WTC11 (cell line): ENCODE results near the gene GALNT9. TPM values are rescaled to one million over a fixed set of nuclear protein-coding genes. Genes with fewer than 3 reads are reported as not detected.

Experiments
- ATAC-seq: fragments of 200-7000 bp; cut with Tn5 transposase; 2 replicates; pipeline ENCODE4 v1.10.0; 2021; ENCODE audit warnings: mild to moderate bottlenecking, moderate library complexity
- CTCF ChIA-PET: fragments of 300-600 bp; sonication (Branson Sonifier 250); formaldehyde crosslinking; loops from one replicate; lab custom pipeline; 2021; ENCODE audit warnings: antibody characterized with exemption; lab: Charles Lee
- POLR2A ChIA-PET: fragments of 350-600 bp; sonication (Branson Sonifier 250); formaldehyde crosslinking; loops from one replicate; lab custom pipeline; 2021; ENCODE audit warnings: antibody characterized with exemption; lab: Charles Lee
- DNase-seq: peaks from one replicate; pipeline ENCODE4 v3.0.0; 2021; ENCODE audit warnings: low spot score
- H3K27ac Mint-ChIP-seq: 2 replicates; pipeline ENCODE4 v1.8.0; 2021; ENCODE audit warnings: mixed read lengths
- H3K27me3 Mint-ChIP-seq: 2 replicates; pipeline ENCODE4 v1.8.0; 2021; ENCODE audit warnings: low read depth, mild to moderate bottlenecking, moderate library complexity, mixed read lengths
- H3K36me3 Mint-ChIP-seq: 2 replicates; pipeline ENCODE4 v1.8.0; 2021; ENCODE audit warnings: mixed read lengths
- H3K4me1 Mint-ChIP-seq: 2 replicates; pipeline ENCODE4 v1.8.0; 2022; ENCODE audit warnings: mixed read lengths
- H3K4me3 Mint-ChIP-seq: 2 replicates; pipeline ENCODE4 v1.8.0; 2021; ENCODE audit warnings: mild to moderate bottlenecking, moderate library complexity, mixed read lengths
- H3K9me3 Mint-ChIP-seq: 2 replicates; pipeline ENCODE4 v1.8.0; 2021; ENCODE audit warnings: mixed read lengths
- CBFB ChIP-seq: sonication (generic); formaldehyde crosslinking; IDR thresholded peaks from 2 replicates; pipeline ENCODE4 v1.8.1; 2022; ENCODE audit warnings: mild to moderate bottlenecking, low read depth, missing genetic modification reagents
- CREM ChIP-seq: sonication (generic); formaldehyde crosslinking; IDR thresholded peaks from 2 replicates; pipeline ENCODE4 v1.8.1; 2022; ENCODE audit warnings: mild to moderate bottlenecking, missing genetic modification reagents, moderate library complexity
- ELF4 ChIP-seq: sonication (generic); formaldehyde crosslinking; IDR thresholded peaks from 2 replicates; pipeline ENCODE4 v1.8.1; 2022; ENCODE audit warnings: low read depth, mild to moderate bottlenecking, moderate library complexity, missing genetic modification reagents
- EMX1 ChIP-seq: fragments of 250-450 bp; sonication (Bioruptor Pico); IDR thresholded peaks from 2 replicates; pipeline ENCODE4 v1.8.0; 2021; ENCODE audit warnings: mild to moderate bottlenecking
- HMGA2 ChIP-seq: fragments of 250-450 bp; sonication (Bioruptor Pico); IDR thresholded peaks from 2 replicates; pipeline ENCODE4 v1.4.0; 2021; ENCODE audit warnings: mild to moderate bottlenecking, moderate library complexity
- NR1H2 ChIP-seq: sonication (generic); formaldehyde crosslinking; IDR thresholded peaks from 2 replicates; pipeline ENCODE4 v1.9.0; 2021; ENCODE audit warnings: mild to moderate bottlenecking, moderate library complexity, missing genetic modification reagents
- RELA ChIP-seq: sonication (generic); formaldehyde crosslinking; IDR thresholded peaks from 2 replicates; pipeline ENCODE4 v1.8.1; 2022; ENCODE audit warnings: missing genetic modification reagents, mild to moderate bottlenecking, borderline replicate concordance
- TEAD1 ChIP-seq: sonication (generic); formaldehyde crosslinking; IDR thresholded peaks from 2 replicates; pipeline ENCODE4 v1.8.0; 2022; ENCODE audit warnings: mild to moderate bottlenecking, missing genetic modification reagents
- ZBTB21 ChIP-seq: sonication (generic); formaldehyde crosslinking; IDR thresholded peaks from 2 replicates; pipeline ENCODE4 v1.8.1; 2023; ENCODE audit warnings: mild to moderate bottlenecking, missing genetic modification reagents, borderline replicate concordance
- ZMAT4 ChIP-seq: fragments of 250-450 bp; sonication (Bioruptor Pico); IDR thresholded peaks from 2 replicates; pipeline ENCODE4 v1.9.0; 2021; ENCODE audit warnings: mild to moderate bottlenecking
- ZNF219 ChIP-seq: sonication (generic); formaldehyde crosslinking; IDR thresholded peaks from 2 replicates; pipeline ENCODE4 v1.8.0; 2023; ENCODE audit warnings: missing genetic modification reagents, mild to moderate bottlenecking, borderline replicate concordance
- ZNF232 ChIP-seq: sonication (generic); formaldehyde crosslinking; IDR thresholded peaks from 2 replicates; pipeline ENCODE4 v1.8.0; 2022; ENCODE audit warnings: mild to moderate bottlenecking, missing genetic modification reagents
- ZNF263 ChIP-seq: sonication (generic); formaldehyde crosslinking; IDR thresholded peaks from 2 replicates; pipeline ENCODE4 v1.8.1; 2022; ENCODE audit warnings: low read depth, mild to moderate bottlenecking, moderate library complexity, missing genetic modification reagents
- ZNF423 ChIP-seq: fragments of 250-450 bp; sonication (Bioruptor Pico); IDR thresholded peaks from 2 replicates; pipeline ENCODE4 v2.1.2; 2022; ENCODE audit warnings: mild to moderate bottlenecking, moderate library complexity
- total RNA-seq: library from RNA; stranded (reverse); gene quantifications from 3 replicates; pipeline ENCODE4 v1.2.3, GENCODE V29; 2021
- TF ChIP-seq, protein P1 (sequence below): sonication (generic); formaldehyde crosslinking; conservative IDR thresholded peaks from 2 replicates; pipeline ENCODE4 v1.8.1; 2023; ENCODE audit warnings: mild to moderate bottlenecking, low read depth, missing genetic modification reagents, moderate library complexity
- TF ChIP-seq, protein P2 (sequence below): sonication (generic); formaldehyde crosslinking; IDR thresholded peaks from 2 replicates; pipeline ENCODE4 v1.8.0; 2022; ENCODE audit warnings: mild to moderate bottlenecking, missing genetic modification reagents
- TF ChIP-seq, protein P3 (sequence below): sonication (generic); formaldehyde crosslinking; IDR thresholded peaks from 2 replicates; pipeline ENCODE4 v1.8.0; 2022; ENCODE audit warnings: mild to moderate bottlenecking, missing genetic modification reagents
- TF ChIP-seq, protein P4 (sequence below): sonication (generic); formaldehyde crosslinking; IDR thresholded peaks from 2 replicates; pipeline ENCODE4 v1.8.1; 2022; ENCODE audit warnings: mild to moderate bottlenecking, missing genetic modification reagents, moderate library complexity, borderline replicate concordance
- TF ChIP-seq, protein P5 (sequence below): sonication (generic); formaldehyde crosslinking; IDR thresholded peaks from 2 replicates; pipeline ENCODE4 v1.8.1; 2023; ENCODE audit warnings: mild to moderate bottlenecking, missing genetic modification reagents

GALNT9 gene
- total RNA-seq, 1 experiment from 2014 or later, result 0.90 TPM

- TF ChIP-seq TEAD1 (CRISPR knock-in tag) (no peak), ZNF232 (CRISPR knock-in tag) (no peak), NR1H2 (CRISPR knock-in tag) (no peak), ZNF219 (CRISPR knock-in tag) (no peak), CREM (CRISPR knock-in tag) (no peak), RELA (no peak), HMGA2 (CRISPR knock-in tag) (no peak), EMX1 (CRISPR knock-in tag) (no peak), ZNF423 (CRISPR knock-in tag) (no peak), CBFB (CRISPR knock-in tag) (no peak), ZMAT4 (CRISPR knock-in tag) (no peak), ZBTB21 (no peak), ELF4 (no peak), ZNF263 (CRISPR knock-in tag) (no peak)
- TF ChIP-seq, protein P1, sequence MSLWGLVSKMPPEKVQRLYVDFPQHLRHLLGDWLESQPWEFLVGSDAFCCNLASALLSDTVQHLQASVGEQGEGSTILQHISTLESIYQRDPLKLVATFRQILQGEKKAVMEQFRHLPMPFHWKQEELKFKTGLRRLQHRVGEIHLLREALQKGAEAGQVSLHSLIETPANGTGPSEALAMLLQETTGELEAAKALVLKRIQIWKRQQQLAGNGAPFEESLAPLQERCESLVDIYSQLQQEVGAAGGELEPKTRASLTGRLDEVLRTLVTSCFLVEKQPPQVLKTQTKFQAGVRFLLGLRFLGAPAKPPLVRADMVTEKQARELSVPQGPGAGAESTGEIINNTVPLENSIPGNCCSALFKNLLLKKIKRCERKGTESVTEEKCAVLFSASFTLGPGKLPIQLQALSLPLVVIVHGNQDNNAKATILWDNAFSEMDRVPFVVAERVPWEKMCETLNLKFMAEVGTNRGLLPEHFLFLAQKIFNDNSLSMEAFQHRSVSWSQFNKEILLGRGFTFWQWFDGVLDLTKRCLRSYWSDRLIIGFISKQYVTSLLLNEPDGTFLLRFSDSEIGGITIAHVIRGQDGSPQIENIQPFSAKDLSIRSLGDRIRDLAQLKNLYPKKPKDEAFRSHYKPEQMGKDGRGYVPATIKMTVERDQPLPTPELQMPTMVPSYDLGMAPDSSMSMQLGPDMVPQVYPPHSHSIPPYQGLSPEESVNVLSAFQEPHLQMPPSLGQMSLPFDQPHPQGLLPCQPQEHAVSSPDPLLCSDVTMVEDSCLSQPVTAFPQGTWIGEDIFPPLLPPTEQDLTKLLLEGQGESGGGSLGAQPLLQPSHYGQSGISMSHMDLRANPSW (CRISPR knock-in tag), result no peak
- TF ChIP-seq, protein P2, sequence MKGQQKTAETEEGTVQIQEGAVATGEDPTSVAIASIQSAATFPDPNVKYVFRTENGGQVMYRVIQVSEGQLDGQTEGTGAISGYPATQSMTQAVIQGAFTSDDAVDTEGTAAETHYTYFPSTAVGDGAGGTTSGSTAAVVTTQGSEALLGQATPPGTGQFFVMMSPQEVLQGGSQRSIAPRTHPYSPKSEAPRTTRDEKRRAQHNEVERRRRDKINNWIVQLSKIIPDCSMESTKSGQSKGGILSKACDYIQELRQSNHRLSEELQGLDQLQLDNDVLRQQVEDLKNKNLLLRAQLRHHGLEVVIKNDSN (CRISPR knock-in tag), result no peak
- TF ChIP-seq, protein P3, sequence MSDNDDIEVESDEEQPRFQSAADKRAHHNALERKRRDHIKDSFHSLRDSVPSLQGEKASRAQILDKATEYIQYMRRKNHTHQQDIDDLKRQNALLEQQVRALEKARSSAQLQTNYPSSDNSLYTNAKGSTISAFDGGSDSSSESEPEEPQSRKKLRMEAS (CRISPR knock-in tag), result no peak
- TF ChIP-seq, protein P4, sequence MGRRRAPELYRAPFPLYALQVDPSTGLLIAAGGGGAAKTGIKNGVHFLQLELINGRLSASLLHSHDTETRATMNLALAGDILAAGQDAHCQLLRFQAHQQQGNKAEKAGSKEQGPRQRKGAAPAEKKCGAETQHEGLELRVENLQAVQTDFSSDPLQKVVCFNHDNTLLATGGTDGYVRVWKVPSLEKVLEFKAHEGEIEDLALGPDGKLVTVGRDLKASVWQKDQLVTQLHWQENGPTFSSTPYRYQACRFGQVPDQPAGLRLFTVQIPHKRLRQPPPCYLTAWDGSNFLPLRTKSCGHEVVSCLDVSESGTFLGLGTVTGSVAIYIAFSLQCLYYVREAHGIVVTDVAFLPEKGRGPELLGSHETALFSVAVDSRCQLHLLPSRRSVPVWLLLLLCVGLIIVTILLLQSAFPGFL (CRISPR knock-in tag), result no peak
- TF ChIP-seq, protein P5, sequence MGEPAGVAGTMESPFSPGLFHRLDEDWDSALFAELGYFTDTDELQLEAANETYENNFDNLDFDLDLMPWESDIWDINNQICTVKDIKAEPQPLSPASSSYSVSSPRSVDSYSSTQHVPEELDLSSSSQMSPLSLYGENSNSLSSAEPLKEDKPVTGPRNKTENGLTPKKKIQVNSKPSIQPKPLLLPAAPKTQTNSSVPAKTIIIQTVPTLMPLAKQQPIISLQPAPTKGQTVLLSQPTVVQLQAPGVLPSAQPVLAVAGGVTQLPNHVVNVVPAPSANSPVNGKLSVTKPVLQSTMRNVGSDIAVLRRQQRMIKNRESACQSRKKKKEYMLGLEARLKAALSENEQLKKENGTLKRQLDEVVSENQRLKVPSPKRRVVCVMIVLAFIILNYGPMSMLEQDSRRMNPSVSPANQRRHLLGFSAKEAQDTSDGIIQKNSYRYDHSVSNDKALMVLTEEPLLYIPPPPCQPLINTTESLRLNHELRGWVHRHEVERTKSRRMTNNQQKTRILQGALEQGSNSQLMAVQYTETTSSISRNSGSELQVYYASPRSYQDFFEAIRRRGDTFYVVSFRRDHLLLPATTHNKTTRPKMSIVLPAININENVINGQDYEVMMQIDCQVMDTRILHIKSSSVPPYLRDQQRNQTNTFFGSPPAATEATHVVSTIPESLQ (CRISPR knock-in tag), result no peak
- ChIA-PET CTCF (interaction anchor here (1.5 kb wide), 1 partner anchor 38 kb away, joined by 6 read pairs; no protein-coding TSS in a partner anchor), POLR2A (no interaction called here)
- no peak for DNase-seq
- no peak overlapping the region for H3K4me3 Mint-ChIP-seq
- no peaks in the 10 kb centered on the region for H3K9me3 Mint-ChIP-seq
- H3K27ac Mint-ChIP-seq, result no peak overlapping the region
- peaks cover 40% of the 10 kb centered on the region for H3K27me3 Mint-ChIP-seq
- ATAC-seq, result no peak
- H3K36me3 Mint-ChIP-seq, result no peaks in the 10 kb centered on the region
- H3K4me1 Mint-ChIP-seq, result no peaks in the 10 kb centered on the region
Observed at GRCh38 chr12:132322206-132323132, 6.9 kb downstream of the GALNT9 start.
